Common myeloid progenitor, CD34-positive (primary cell): ENCODE results near the gene GALNT2.

ENCODE experiments used
- CTCF ChIA-PET: fragments of 350-600 bp; sonication (Branson Sonifier 250); formaldehyde crosslinking; loops from one replicate; lab custom pipeline; 2021; ENCODE audit warnings: antibody characterized with exemption; lab: Charles Lee
- POLR2A ChIA-PET: fragments of 350-600 bp; sonication (Branson Sonifier 250); formaldehyde crosslinking; loops from one replicate; lab custom pipeline; 2021; ENCODE audit warnings: antibody characterized with exemption; lab: Charles Lee
- DNase-seq, 3 donors: peaks; one replicate each; pipeline versions ENCODE4 v3.0.0 to v3.0.0-alpha.2; 2013
- H3K27ac ChIP-seq, 2 experiments: 1 replicate in 1 of 2; 2 replicates in 1 of 2; pipeline ENCODE4 v1.7.0; 2013; ENCODE audit warnings: inconsistent platforms in 2 of 2, low read length in 2 of 2, mild to moderate bottlenecking in 2 of 2, low read depth in 1 of 2, moderate library complexity in 1 of 2; ENCODE audit not compliant: severe bottlenecking in 2 of 2, insufficient read depth in 1 of 2, poor library complexity in 1 of 2
- H3K27me3 ChIP-seq, 5 experiments: replicated peaks in 2 of 5; 1 replicate in 3 of 5; 2 replicates in 2 of 5; pipeline versions ENCODE4 v1.6.1 to v1.7.0; 2013; ENCODE audit warnings: low read length in 4 of 5, mild to moderate bottlenecking in 2 of 5, moderate library complexity in 2 of 5, inconsistent platforms in 1 of 5; ENCODE audit not compliant: insufficient read depth in 5 of 5, control insufficient read depth in 4 of 5
- H3K36me3 ChIP-seq, 4 experiments: 1 replicate in 2 of 4; 2 replicates in 2 of 4; pipeline versions ENCODE4 v1.6.1 to v1.7.0; 2013; ENCODE audit warnings: low read length in 3 of 4, control low read depth in 1 of 4, mild to moderate bottlenecking in 1 of 4; ENCODE audit not compliant: control insufficient read depth in 4 of 4, insufficient read depth in 4 of 4
- H3K4me1 ChIP-seq, 4 experiments: 1 replicate in 3 of 4; 2 replicates in 1 of 4; pipeline versions ENCODE4 v1.6.1 to v1.7.1; 2013; ENCODE audit warnings: low read length in 3 of 4, mild to moderate bottlenecking in 3 of 4, control low read depth in 1 of 4, inconsistent platforms in 1 of 4, moderate library complexity in 1 of 4; ENCODE audit not compliant: control insufficient read depth in 4 of 4, insufficient read depth in 4 of 4; ENCODE audit errors: control extremely low read depth in 1 of 4
- H3K4me3 ChIP-seq, 7 experiments: 1 replicate in 4 of 7; 2 replicates in 3 of 7; pipeline versions ENCODE4 v1.5.1 to v1.7.0; 2013; ENCODE audit warnings: mild to moderate bottlenecking in 7 of 7, low read length in 6 of 7, moderate library complexity in 6 of 7, inconsistent platforms in 2 of 7, low read depth in 2 of 7, control low read depth in 1 of 7; ENCODE audit not compliant: insufficient read depth in 4 of 7, control insufficient read depth in 1 of 7; ENCODE audit errors: extremely low read depth in 1 of 7
- H3K9me3 ChIP-seq, 5 experiments: 1 replicate in 4 of 5; 2 replicates in 1 of 5; pipeline versions ENCODE4 v1.6.1 to v1.7.1; 2013; ENCODE audit warnings: low read length in 4 of 5, mild to moderate bottlenecking in 2 of 5, inconsistent platforms in 1 of 5, low read depth in 1 of 5, moderate library complexity in 1 of 5; ENCODE audit not compliant: control insufficient read depth in 4 of 5, insufficient read depth in 2 of 5; ENCODE audit errors: control extremely low read depth in 1 of 5
- WGBS: methylation state at CpG from one replicate; pipeline ENCODE4 v1.1.5; 2013; ENCODE audit not compliant: insufficient coverage; 5-methylcytosine and 5-hydroxymethylcytosine counted together

The GALNT2 gene

DNA sequence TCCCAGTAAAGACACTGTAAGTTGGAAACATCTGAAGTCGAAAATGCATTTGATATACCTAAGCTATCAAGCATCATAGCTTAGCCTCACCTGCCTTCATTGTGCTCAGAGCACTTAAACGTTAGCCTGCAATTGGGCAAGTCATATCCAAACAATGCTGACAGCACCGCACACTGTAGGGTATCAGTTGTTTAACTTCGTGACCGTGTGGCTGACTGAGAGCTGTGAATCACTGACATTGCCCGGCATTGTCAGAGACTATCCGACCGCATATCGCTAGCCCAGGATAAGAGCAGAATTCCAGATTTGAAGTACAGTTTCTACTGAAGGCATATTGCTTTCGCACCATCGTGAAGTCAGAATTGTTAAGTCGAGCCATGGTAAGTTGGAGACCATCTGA, 41.5 kb downstream of the GALNT2 start:
- Histone ChIP-seq H3K9me3 (no peaks in the 10 kb centered on the region), H3K4me3 (no peak overlapping the region), H3K27me3 (no peaks in the 10 kb centered on the region), H3K36me3 (peaks cover 0 to 8% (median 3%) of the 10 kb centered on the region in 4 experiments), H3K27ac (no peak overlapping the region), H3K4me1 (peaks cover 3 to 87% (median 39%) of the 10 kb centered on the region in 4 experiments)
- DNase-seq = no peak
- POLR2A ChIA-PET = interaction anchor here (0.6 kb wide), 1 partner anchor 21 kb away, joined by 3 read pairs; no protein-coding TSS in a partner anchor
- CTCF ChIA-PET = interaction anchor here (0.9 kb wide), 2 partner anchors 22 to 23 kb away, joined by 3 read pairs; no protein-coding TSS in a partner anchor
- 99% methylated on average over 11 of the region's 12 CpGs for WGBS

DNA sequence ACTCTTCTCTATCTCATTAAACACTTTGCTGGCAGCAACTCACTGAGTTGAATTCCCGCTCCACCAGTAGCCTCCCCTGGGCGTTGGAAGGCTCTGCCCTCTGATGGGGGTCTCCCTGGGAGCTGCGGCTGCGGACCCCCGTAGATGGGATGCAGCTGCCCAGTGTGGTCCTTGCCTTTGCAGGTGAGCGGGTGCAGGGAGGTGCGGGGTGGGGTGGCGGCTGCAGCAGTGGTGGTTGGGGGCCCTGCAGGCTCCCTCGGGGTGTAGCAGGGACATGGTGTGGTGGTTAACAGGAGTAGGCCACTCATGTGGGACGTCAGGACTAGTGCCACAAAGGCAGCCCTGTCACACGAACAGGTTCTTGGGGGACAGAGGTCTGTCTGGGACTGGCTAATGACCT, 42.0 kb downstream of the GALNT2 start:
- no peak overlapping the region for H3K27ac ChIP-seq
- no peaks in the 10 kb centered on the region for H3K27me3 ChIP-seq
- no peak overlapping the region for H3K4me3 ChIP-seq
- no peak for DNase-seq
- ChIA-PET POLR2A (interaction anchor here (0.6 kb wide), 1 partner anchor 21 kb away, joined by 3 read pairs; no protein-coding TSS in a partner anchor), CTCF (interaction anchor here (2.2 kb wide), 1 partner anchor 11 kb away, joined by 8 read pairs; no protein-coding TSS in a partner anchor)
- H3K9me3 ChIP-seq = no peaks in the 10 kb centered on the region
- H3K4me1 ChIP-seq = peaks cover 0 to 82% (median 35%) of the 10 kb centered on the region in 4 experiments
- WGBS = 98% methylated on average over 11 of the region's 11 CpGs
- peaks cover 0 to 13% (median 5%) of the 10 kb centered on the region in 4 experiments for H3K36me3 ChIP-seq

DNA sequence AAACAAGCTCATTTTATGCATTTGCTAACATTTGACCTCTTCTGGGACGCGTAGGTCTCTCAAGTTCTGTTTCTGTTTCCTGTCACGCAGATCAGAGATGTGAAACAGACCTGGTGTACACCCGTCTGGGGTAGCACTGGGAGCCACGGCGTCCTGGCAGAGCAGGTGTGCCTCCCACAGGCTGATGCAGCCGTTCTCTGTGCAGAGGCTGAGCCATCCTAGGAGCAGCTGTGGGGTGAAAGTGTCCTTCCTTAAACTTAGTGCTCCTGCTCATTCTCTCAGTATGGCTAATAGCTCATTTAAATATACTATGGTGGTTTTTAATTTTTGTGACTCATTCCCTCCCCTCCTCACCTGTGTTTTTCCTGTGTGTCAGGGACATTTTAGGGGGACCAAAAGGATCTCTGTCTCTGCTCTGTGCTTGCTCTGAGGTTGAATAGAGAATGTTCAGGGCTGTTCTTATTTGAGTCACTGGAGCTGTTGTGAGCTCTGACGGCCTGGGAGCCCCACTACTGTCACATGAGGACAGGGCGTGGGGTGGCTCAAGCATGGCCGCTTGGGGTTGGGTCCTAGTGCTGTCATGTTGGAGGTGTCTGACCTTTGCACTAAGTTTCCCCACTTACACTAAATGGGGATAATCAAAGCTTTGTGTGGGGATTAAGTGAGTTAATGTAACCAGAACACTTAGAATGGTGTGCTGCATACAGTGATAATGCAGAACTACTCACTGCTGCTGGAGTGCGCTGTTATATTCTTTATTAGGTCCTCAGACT, 43.0 kb downstream of the GALNT2 start:
- Histone ChIP-seq H3K27me3 (no peaks in the 10 kb centered on the region), H3K4me1 (peaks cover 0 to 72% (median 24%) of the 10 kb centered on the region in 4 experiments), H3K36me3 (peaks cover 0 to 19% (median 7%) of the 10 kb centered on the region in 4 experiments), H3K27ac (no peak overlapping the region), H3K4me3 (no peak overlapping the region), H3K9me3 (no peaks in the 10 kb centered on the region)
- CTCF ChIA-PET = interaction anchor here (0.7 to 2.2 kb wide), 4 partner anchors 10 to 54 kb away, joined by 3 to 8 read pairs (median 4); no protein-coding TSS in a partner anchor
- POLR2A ChIA-PET = no interaction called here
- no peak for DNase-seq
- WGBS = 74% methylated on average over 8 of the region's 11 CpGs

DNA sequence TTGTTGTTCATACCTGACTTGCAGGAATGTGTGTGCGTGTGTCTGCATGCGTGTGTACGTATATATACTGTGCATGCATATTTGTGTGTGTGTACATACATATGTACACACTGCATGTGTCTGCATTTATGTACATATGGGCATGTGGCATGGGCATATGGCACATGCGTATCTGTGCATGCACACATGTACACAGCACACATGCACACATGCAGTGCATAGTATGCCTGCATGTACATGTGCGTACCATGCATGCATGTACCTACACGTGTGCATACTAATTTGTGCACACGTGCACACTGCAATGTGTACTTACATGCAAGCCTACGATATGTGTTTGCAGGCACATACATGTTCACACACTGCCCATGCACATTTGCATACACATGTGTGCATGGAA, 43.9 kb downstream of the GALNT2 start:
- peaks cover 0 to 27% (median 7%) of the 10 kb centered on the region in 4 experiments for H3K36me3 ChIP-seq
- no peak overlapping the region for H3K27ac ChIP-seq
- peaks cover 0 to 63% (median 17%) of the 10 kb centered on the region in 4 experiments for H3K4me1 ChIP-seq
- H3K9me3 ChIP-seq = no peaks in the 10 kb centered on the region
- ChIA-PET CTCF (interaction anchor here (1.2 to 2.2 kb wide), 4 partner anchors 9 to 19 kb away, joined by 3 to 8 read pairs (median 6); no protein-coding TSS in a partner anchor), POLR2A (interaction anchor here (0.6 kb wide), 1 partner anchor 59 kb away, joined by 3 read pairs; no protein-coding TSS in a partner anchor)
- no peaks in the 10 kb centered on the region for H3K27me3 ChIP-seq
- 96% methylated on average over 5 of the region's 8 CpGs for WGBS
- H3K4me3 ChIP-seq = no peak overlapping the region
- no peak for DNase-seq

DNA sequence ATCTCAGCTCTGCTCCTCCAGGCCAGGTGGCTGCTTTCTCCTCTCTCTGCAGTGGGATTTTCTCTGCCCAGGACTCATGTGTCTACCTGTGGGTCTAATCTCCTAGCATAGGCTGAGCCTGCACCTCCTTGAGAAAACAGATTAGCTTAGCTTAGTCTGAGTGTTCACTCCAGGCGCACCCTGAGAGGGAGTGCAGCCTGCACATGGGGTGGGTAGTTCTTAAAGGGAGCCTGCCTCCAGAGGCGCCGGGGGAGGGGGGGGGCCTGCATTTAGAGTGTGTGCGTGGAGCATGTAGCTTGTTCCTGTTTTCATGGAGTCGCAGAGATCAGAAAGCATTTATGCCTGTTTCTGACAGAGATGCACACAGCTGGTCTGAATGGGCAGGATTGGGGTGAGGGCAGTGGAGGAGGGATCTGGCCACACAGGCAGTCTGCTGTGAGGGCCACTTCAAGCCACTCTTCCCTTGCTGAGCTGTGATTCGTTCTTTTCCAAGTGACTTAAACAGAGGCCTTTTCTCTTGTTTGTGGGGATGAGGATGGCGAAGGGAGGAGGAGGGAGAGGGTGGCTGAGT, 45.2 kb downstream of the GALNT2 start:
- Histone ChIP-seq H3K4me1 (peaks cover 0 to 53% (median 14%) of the 10 kb centered on the region in 4 experiments), H3K4me3 (peak overlapping the region in 2 of 7 experiments; percentile 17 to 23), H3K27me3 (no peaks in the 10 kb centered on the region), H3K27ac (no peak overlapping the region), H3K9me3 (no peaks in the 10 kb centered on the region), H3K36me3 (peaks cover 0 to 35% (median 7%) of the 10 kb centered on the region in 4 experiments)
- DNase-seq = peak; percentile 45 to 85 (median 75)
- ChIA-PET POLR2A (no interaction called here), CTCF (interaction anchor here (0.7 to 2.9 kb wide), 12 partner anchors 8 to 451 kb away, joined by 3 to 14 read pairs (median 4); no protein-coding TSS in a partner anchor)
- WGBS = 8% methylated on average over 6 of the region's 7 CpGs

DNA sequence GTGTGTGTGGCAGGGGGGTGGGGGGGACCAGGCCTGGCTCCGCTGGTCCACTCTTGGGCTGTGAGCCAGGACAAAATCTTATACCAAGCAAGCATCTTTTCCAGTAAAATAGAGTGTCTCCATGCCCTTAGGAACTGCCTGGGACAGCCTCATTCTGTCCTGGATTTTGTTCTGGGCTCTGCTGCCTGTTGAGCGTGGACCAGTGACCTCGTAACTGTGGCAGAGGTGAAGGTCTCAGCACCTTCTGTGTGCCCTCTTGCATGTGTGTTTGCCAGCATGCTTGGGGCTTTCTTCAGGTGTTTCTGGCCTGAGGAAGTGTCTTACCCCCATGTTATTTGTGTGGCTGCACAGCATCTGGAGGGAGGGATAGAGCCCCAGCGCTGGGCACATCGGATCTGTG, 45.7 kb downstream of the GALNT2 start:
- Histone ChIP-seq H3K27ac (no peak overlapping the region), H3K36me3 (peaks cover 0 to 35% (median 7%) of the 10 kb centered on the region in 4 experiments), H3K4me1 (peaks cover 0 to 47% (median 14%) of the 10 kb centered on the region in 4 experiments), H3K27me3 (no peaks in the 10 kb centered on the region), H3K9me3 (no peaks in the 10 kb centered on the region), H3K4me3 (no peak overlapping the region)
- DNase-seq = no peak
- CTCF ChIA-PET = interaction anchor here (0.7 to 2.9 kb wide), 12 partner anchors 8 to 452 kb away, joined by 3 to 14 read pairs (median 4); no protein-coding TSS in a partner anchor
- 100% methylated on average over 2 of the region's 5 CpGs for WGBS
- POLR2A ChIA-PET = no interaction called here
